PC-3 (cell line): ENCODE results near the gene CLIP3. TPM values are rescaled to one million over a fixed set of nuclear protein-coding genes. Genes with fewer than 3 reads are reported as not detected.

ENCODE experiments used
- ATAC-seq: fragments of 200-7000 bp; cut with Tn5 transposase; 2 replicates; pipeline ENCODE4 v1.9.1; 2020; ENCODE audit warnings: mild to moderate bottlenecking, moderate library complexity
- BruUV-seq: library from RNA; stranded (reverse); fragments of 400-500 nt; replicated peaks from 2 replicates; lab custom pipeline; 2021; lab: Mats Ljungman, UMichigan
- CTCF ChIA-PET: fragments of 300-600 bp; sonication (Branson Sonifier 250); formaldehyde crosslinking; loops from one replicate; lab custom pipeline; 2022; ENCODE audit warnings: antibody characterized with exemption; lab: Charles Lee
- POLR2A ChIA-PET: fragments of 300-600 bp; sonication (Branson Sonifier 250); formaldehyde crosslinking; loops from one replicate; lab custom pipeline; 2022; ENCODE audit warnings: antibody characterized with exemption; ENCODE audit not compliant: unreplicated experiment; lab: Charles Lee
- DNase-seq: peaks from one replicate; pipeline ENCODE4 v3.0.0-alpha.2; 2015
- H2AFZ ChIP-seq: fragments of 300-600 bp; sonication (generic); 2 replicates; pipeline ENCODE4 v1.6.0; 2016; ENCODE audit warnings: antibody characterized with exemption, low read length
- H3F3A ChIP-seq: fragments of 300-600 bp; sonication (generic); one replicate; pipeline ENCODE4 v1.6.0; 2017; ENCODE audit warnings: antibody characterized with exemption, low read length, control low read depth, mild to moderate bottlenecking; ENCODE audit not compliant: unreplicated experiment
- H3K27ac ChIP-seq: fragments of 300-600 bp; sonication (generic); 2 replicates; pipeline ENCODE4 v1.5.1; 2016; ENCODE audit warnings: mild to moderate bottlenecking, low read length
- H3K27me3 ChIP-seq: fragments of 300-600 bp; sonication (generic); 2 replicates; pipeline ENCODE4 v1.6.1; 2016; ENCODE audit warnings: low read length, mixed read lengths
- H3K36me3 ChIP-seq: fragments of 300-600 bp; sonication (generic); 2 replicates; pipeline ENCODE4 v1.6.1; 2016; ENCODE audit warnings: low read depth, mixed run types, low read length, mixed read lengths
- H3K4me1 ChIP-seq: fragments of 300-600 bp; sonication (generic); 2 replicates; pipeline ENCODE4 v1.5.1; 2016; ENCODE audit warnings: low read length; ENCODE audit not compliant: insufficient read depth
- H3K4me2 ChIP-seq: fragments of 300-600 bp; sonication (generic); 2 replicates; pipeline ENCODE4 v1.6.0; 2016; ENCODE audit warnings: low read length
- H3K4me3 ChIP-seq: fragments of 300-600 bp; sonication (generic); 2 replicates; pipeline ENCODE4 v1.5.1; 2016; ENCODE audit warnings: mild to moderate bottlenecking, low read length, mixed read lengths
- H3K79me2 ChIP-seq: fragments of 300-600 bp; sonication (generic); 2 replicates; pipeline ENCODE4 v1.6.1; 2017; ENCODE audit warnings: low read length, mixed read lengths
- H3K9ac ChIP-seq: fragments of 300-600 bp; sonication (generic); 2 replicates; pipeline ENCODE4 v1.6.0; 2016; ENCODE audit warnings: mild to moderate bottlenecking, low read length
- H3K9me2 ChIP-seq: fragments of 300-600 bp; sonication (generic); replicated peaks from 2 replicates; pipeline ENCODE4 v1.6.1; 2016; ENCODE audit warnings: mixed run types, low read length, mixed read lengths
- H3K9me3 ChIP-seq: fragments of 300-600 bp; sonication (generic); 2 replicates; pipeline ENCODE4 v1.6.1; 2016; ENCODE audit warnings: low read length, mixed read lengths
- H4K20me1 ChIP-seq: fragments of 300-600 bp; sonication (generic); 2 replicates; pipeline ENCODE4 v1.6.1; 2016; ENCODE audit warnings: low read length, mixed read lengths
- EZH2 ChIP-seq: fragments of 300-600 bp; sonication (generic); IDR thresholded peaks from one replicate; pipeline ENCODE4 v1.6.1; 2017; ENCODE audit warnings: antibody characterized with exemption, mild to moderate bottlenecking, low read length; ENCODE audit not compliant: unreplicated experiment
- EZH2phosphoT487 ChIP-seq: fragments of 300-600 bp; sonication (generic); IDR thresholded peaks from 2 replicates; pipeline ENCODE4 v1.6.1; 2018; ENCODE audit warnings: mild to moderate bottlenecking, antibody characterized with exemption, low read length, borderline replicate concordance
- intact Hi-C: fragments of 100-400 bp; cut with micrococcal nuclease; formaldehyde crosslinking; loops from 2 replicates; pipeline ENCODE4 v1.9.0; 2023
- total RNA-seq: library from RNA; depleted of rRNA; stranded (reverse); fragments of >200 nt; gene quantifications from 2 replicates; pipeline ENCODE4 v1.2.3, GENCODE V29; 2014
- TF ChIP-seq, protein P1 (sequence below): fragments of 300-600 bp; sonication (generic); conservative IDR thresholded peaks from 2 replicates; pipeline ENCODE4 v1.5.1; 2017; ENCODE audit warnings: antibody characterized with exemption, low read depth, mild to moderate bottlenecking, low read length

CLIP3 gene
- total RNA-seq, 1 experiment from 2014 or later: 0.07 TPM

DNA sequence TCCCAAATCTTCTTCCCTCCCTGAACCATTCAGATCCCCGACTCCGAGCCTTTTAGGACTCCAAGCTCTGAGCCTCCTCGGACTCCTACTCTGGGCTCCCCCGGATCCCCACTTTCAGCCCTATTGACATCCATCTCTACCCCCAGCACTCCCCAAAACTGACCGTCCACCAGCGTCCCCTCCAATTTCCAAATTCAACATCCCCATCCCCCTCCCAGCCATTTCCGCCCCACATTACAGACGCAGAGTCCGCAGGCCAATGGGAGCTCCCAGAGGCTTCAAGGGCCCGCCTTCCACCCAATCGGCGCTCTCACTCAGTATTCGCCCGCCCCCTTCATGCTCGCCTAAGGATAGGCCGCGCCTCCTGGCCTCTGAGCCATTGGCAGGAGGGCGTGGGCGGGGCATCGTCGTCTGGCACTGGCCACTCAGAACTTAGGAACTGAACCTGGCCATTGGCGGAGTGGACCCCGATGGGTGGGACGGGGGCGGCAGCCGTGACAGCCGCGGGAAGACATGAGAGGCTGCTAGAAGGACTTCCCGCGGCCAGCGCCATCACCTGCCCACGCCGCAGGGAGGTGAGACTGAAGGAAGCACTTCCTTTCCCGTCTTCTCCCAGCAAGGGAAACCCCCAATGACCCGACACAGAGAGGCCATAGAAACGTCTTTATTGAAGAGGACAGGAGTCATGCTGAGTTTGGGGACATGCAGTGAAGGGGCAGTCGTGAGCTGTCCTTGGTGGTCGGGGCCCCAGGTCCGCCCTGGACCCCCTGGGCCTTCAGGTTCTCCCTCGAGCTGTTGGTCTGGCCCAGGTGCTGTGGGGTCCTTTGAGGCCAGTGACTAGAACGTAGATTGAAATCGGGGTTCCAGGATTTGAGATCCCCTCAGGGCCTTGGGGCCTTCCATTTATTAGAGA, 18.4 kb downstream of the CLIP3 start, which contains the start of gene ALKBH6:
ALKBH6 (minus strand) TSS at position 202 of the 913 bp plus-strand sequence. CDS start 816 bp downstream, outside the sequence.
- Histone ChIP-seq H3K27me3 (no peaks in the 10 kb centered on the region), H3K27ac (no peak within 1 kb of the TSS), H3K4me1 (peaks cover 11% of the 10 kb centered on the region), H4K20me1 (no peaks in the 10 kb centered on the region), H3K9me3 (no peaks in the 10 kb centered on the region), H3K36me3 (no peaks in the 10 kb centered on the region), H3K79me2 (peaks cover 25% of the 10 kb centered on the region), H3K4me3 (peak within 1 kb of the TSS; percentile 96), H3K9ac (peak within 1 kb of the TSS; percentile 87), H3K9me2 (no peaks in the 10 kb centered on the region), H2AFZ (peak within 1 kb of the TSS; percentile 98), H3K4me2 (peak within 1 kb of the TSS; percentile 99), H3F3A (no peaks in the 10 kb centered on the region)
- TF ChIP-seq EZH2phosphoT487: no peak
- TF ChIP-seq, protein P1, sequence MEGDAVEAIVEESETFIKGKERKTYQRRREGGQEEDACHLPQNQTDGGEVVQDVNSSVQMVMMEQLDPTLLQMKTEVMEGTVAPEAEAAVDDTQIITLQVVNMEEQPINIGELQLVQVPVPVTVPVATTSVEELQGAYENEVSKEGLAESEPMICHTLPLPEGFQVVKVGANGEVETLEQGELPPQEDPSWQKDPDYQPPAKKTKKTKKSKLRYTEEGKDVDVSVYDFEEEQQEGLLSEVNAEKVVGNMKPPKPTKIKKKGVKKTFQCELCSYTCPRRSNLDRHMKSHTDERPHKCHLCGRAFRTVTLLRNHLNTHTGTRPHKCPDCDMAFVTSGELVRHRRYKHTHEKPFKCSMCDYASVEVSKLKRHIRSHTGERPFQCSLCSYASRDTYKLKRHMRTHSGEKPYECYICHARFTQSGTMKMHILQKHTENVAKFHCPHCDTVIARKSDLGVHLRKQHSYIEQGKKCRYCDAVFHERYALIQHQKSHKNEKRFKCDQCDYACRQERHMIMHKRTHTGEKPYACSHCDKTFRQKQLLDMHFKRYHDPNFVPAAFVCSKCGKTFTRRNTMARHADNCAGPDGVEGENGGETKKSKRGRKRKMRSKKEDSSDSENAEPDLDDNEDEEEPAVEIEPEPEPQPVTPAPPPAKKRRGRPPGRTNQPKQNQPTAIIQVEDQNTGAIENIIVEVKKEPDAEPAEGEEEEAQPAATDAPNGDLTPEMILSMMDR: no peak
- TF ChIP-seq EZH2: no peak
- peak; percentile 98 for DNase-seq
- POLR2A ChIA-PET: interaction anchor here (0.6 kb wide), 1 partner anchor 111 kb away, joined by 3 read pairs; no protein-coding TSS in a partner anchor
- BruUV-seq: TSS peak; percentile 86
- intact Hi-C loops: loop anchor here (5.0 kb wide), 1 partner anchor 38 kb away; the partner anchor contains the start of genes THAP8 and WDR62
- ATAC-seq: peak; percentile 98
- CTCF ChIA-PET: interaction anchor here (0.6 to 1.0 kb wide), 2 partner anchors 42 to 571 kb away, joined by 3 to 7 read pairs; no protein-coding TSS in a partner anchor

DNA sequence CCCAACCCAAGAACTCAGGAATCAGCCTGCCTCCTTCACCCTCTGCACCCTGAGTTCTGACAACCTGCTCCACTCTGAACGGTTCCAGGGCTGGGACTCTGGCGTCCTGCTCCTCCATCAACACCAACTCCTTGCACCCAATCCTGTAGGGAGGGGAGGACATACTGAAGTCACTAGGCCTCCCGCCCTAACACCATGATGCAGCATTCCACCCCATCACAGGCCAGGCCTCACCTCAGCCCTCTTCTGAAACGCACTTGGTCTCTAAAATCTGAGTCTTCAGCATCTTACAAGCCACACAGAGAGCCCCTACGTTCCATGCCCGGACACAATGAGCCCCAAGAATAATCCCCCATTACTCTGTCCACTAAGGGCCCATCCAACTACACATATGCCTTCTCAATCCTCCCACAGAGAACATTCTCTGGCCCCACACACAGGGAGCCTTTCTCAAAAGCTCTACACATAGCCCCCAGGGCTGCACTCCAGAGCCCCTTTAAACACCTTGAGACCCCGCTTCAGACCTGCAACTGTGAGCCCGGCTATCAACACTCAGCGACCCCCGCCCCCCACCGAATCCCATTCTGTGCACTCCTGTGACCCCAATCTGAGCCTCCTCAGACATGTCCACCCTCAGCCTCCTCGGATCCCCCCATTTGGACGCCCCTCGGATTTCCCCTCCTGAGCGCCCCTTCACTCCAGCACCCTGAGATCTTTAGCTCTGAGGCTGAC, 19.2 kb downstream of the CLIP3 start:
- no TSS peak for BruUV-seq

More for the DNA sequence above, 19.2 kb downstream of the CLIP3 start:
- intact Hi-C loops: loop anchor here (5.0 kb wide), 1 partner anchor 39 kb away; the partner anchor contains the start of genes THAP8 and WDR62
- Histone ChIP-seq H3K36me3 (no peaks in the 10 kb centered on the region), H4K20me1 (no peaks in the 10 kb centered on the region), H3K9me2 (no peaks in the 10 kb centered on the region), H3K4me2 (peak overlapping the region; percentile 99), H3K4me3 (peak overlapping the region; percentile 96), H3F3A (no peaks in the 10 kb centered on the region), H3K27ac (no peak overlapping the region), H3K9me3 (no peaks in the 10 kb centered on the region), H2AFZ (peak overlapping the region; percentile 98), H3K79me2 (peaks cover 25% of the 10 kb centered on the region), H3K9ac (peak overlapping the region; percentile 87), H3K27me3 (no peaks in the 10 kb centered on the region), H3K4me1 (peaks cover 16% of the 10 kb centered on the region)
- TF ChIP-seq EZH2phosphoT487: no peak
- TF ChIP-seq, protein P1: no peak
- TF ChIP-seq EZH2: no peak
- no peak for DNase-seq
- ChIA-PET POLR2A (interaction anchor here (0.6 kb wide), 1 partner anchor 112 kb away, joined by 3 read pairs; no protein-coding TSS in a partner anchor), CTCF (interaction anchor here (1.0 kb wide), 1 partner anchor 43 kb away, joined by 3 read pairs; no protein-coding TSS in a partner anchor)
- no peak for ATAC-seq
